OCI-LY7 (cell line): ENCODE data around the gene CRMP1. TPM values are rescaled to one million over a fixed set of nuclear protein-coding genes. Genes with fewer than 3 reads are reported as not detected.

Experiments
- BruUV-seq: library from RNA; stranded (reverse); fragments of 400-500 nt; replicated peaks from 2 replicates; lab custom pipeline; 2021; lab: Mats Ljungman, UMichigan
- CTCF ChIA-PET: fragments of 300-600 bp; sonication (Branson Sonifier 250); formaldehyde crosslinking; loops from one replicate; lab custom pipeline; 2022; ENCODE audit warnings: antibody characterized with exemption; ENCODE audit not compliant: unreplicated experiment; lab: Charles Lee
- POLR2A ChIA-PET: fragments of 300-600 bp; sonication (Branson Sonifier 250); formaldehyde crosslinking; loops from one replicate; lab custom pipeline; 2022; ENCODE audit warnings: antibody characterized with exemption; lab: Charles Lee
- DNase-seq: peaks from one replicate; pipeline ENCODE4 v3.0.0-alpha.2; 2015; ENCODE audit warnings: low spot score
- H2AFZ ChIP-seq: fragments of 200-600 bp; sonication (generic), shearing (Covaris generic); 2 replicates; pipeline ENCODE4 v1.6.1; 2014; ENCODE audit warnings: mild to moderate bottlenecking, antibody characterized with exemption, low read length, moderate library complexity
- H3K27ac ChIP-seq: fragments of 200-600 bp; sonication (generic); 2 replicates; pipeline ENCODE4 v1.5.1; 2014; ENCODE audit warnings: mixed run types, low read depth, mild to moderate bottlenecking, moderate library complexity, low read length, inconsistent platforms; ENCODE audit not compliant: poor library complexity, severe bottlenecking
- H3K36me3 ChIP-seq: fragments of 200-600 bp; sonication (generic); 2 replicates; pipeline ENCODE4 v1.6.1; 2014; ENCODE audit warnings: mild to moderate bottlenecking, antibody characterized with exemption, low read length, moderate library complexity, mixed read lengths; ENCODE audit not compliant: insufficient read depth
- H3K4me1 ChIP-seq: fragments of 200-600 bp; sonication (generic); 2 replicates; pipeline ENCODE4 v1.5.1; 2014; ENCODE audit warnings: mild to moderate bottlenecking, low read length; ENCODE audit not compliant: insufficient read depth, poor library complexity, severe bottlenecking
- H3K4me2 ChIP-seq: fragments of 200-600 bp; sonication (generic); 2 replicates; pipeline ENCODE4 v1.6.1; 2014; ENCODE audit warnings: mild to moderate bottlenecking, low read length
- H3K4me3 ChIP-seq: fragments of 200-600 bp; sonication (generic); 2 replicates; pipeline ENCODE4 v1.5.1; 2014; ENCODE audit warnings: mild to moderate bottlenecking, low read depth, low read length; ENCODE audit not compliant: poor library complexity, severe bottlenecking
- H3K79me2 ChIP-seq: fragments of 200-600 bp; sonication (generic); 2 replicates; pipeline ENCODE4 v1.6.1; 2016; ENCODE audit warnings: low read depth, mild to moderate bottlenecking, low read length, moderate library complexity, mixed read lengths; ENCODE audit not compliant: insufficient read depth
- H3K9me2 ChIP-seq: fragments of 200-600 bp; sonication (generic); 2 replicates; pipeline ENCODE4 v1.6.1; 2016; ENCODE audit warnings: mild to moderate bottlenecking, low read length, mixed read lengths; ENCODE audit not compliant: insufficient read depth
- H3K9me3 ChIP-seq: fragments of 200-600 bp; sonication (generic); 2 replicates; pipeline ENCODE4 v1.6.1; 2014; ENCODE audit warnings: mild to moderate bottlenecking, mixed run types, low read length, mixed read lengths
- H4K20me1 ChIP-seq: fragments of 200-600 bp; sonication (generic); 2 replicates; pipeline ENCODE4 v1.6.1; 2014; ENCODE audit warnings: mild to moderate bottlenecking, antibody characterized with exemption, low read length, moderate library complexity, mixed read lengths; ENCODE audit not compliant: insufficient read depth
- CTCF ChIP-seq: fragments of 200-600 bp; sonication (generic); conservative IDR thresholded peaks from 2 replicates; pipeline ENCODE4 v1.5.1; 2014; ENCODE audit warnings: mild to moderate bottlenecking, antibody characterized with exemption, low read length, moderate library complexity, mixed read lengths
- EZH2phosphoT487 ChIP-seq: fragments of 200-600 bp; sonication (generic); IDR thresholded peaks from 2 replicates; pipeline ENCODE4 v1.6.1; 2018; ENCODE audit warnings: low read depth, borderline replicate concordance, mild to moderate bottlenecking, mixed run types, antibody characterized with exemption, low read length, moderate library complexity, mixed read lengths
- intact Hi-C: fragments of 100-400 bp; cut with micrococcal nuclease; formaldehyde crosslinking; loops from one replicate; pipeline ENCODE4 v1.10.0; 2022; ENCODE audit not compliant: unreplicated experiment
- total RNA-seq, 2 experiments: library from RNA; depleted of rRNA in 1 of 2; stranded (reverse); fragments of >200 nt in 1 of 2; shearing (Covaris generic) in 1 of 2; gene quantifications; 2 replicates each; pipeline ENCODE4 v1.2.3, GENCODE V29; 2014 to 2022

The CRMP1 gene
- total RNA-seq, 2 experiments from 2014 or later: not detected

GRCh38 chr4:5927116-5927515, 34.2 kb upstream of the CRMP1 start:
- intact Hi-C loops: no loop called here
- no peak overlapping the region for H2AFZ ChIP-seq
- no peak overlapping the region for H3K27ac ChIP-seq
- no peaks in the 10 kb centered on the region for H3K9me2 ChIP-seq
- DNase-seq: no peak
- no peaks in the 10 kb centered on the region for H3K79me2 ChIP-seq
- CTCF ChIA-PET: no interaction called here
- POLR2A ChIA-PET: no interaction called here
- BruUV-seq: no TSS peak
- no peak overlapping the region for H3K4me3 ChIP-seq
- no peaks in the 10 kb centered on the region for H3K4me1 ChIP-seq
- TF ChIP-seq EZH2phosphoT487 (no peak), CTCF (no peak)
- H3K9me3 ChIP-seq: no peaks in the 10 kb centered on the region
- H4K20me1 ChIP-seq: no peaks in the 10 kb centered on the region
- H3K4me2 ChIP-seq: no peak overlapping the region
- no peaks in the 10 kb centered on the region for H3K36me3 ChIP-seq

GRCh38 chr4:5926598-5926997, 33.7 kb upstream of the CRMP1 start:
- H3K36me3 ChIP-seq: no peaks in the 10 kb centered on the region
- H3K27ac ChIP-seq: no peak overlapping the region
- no peaks in the 10 kb centered on the region for H3K79me2 ChIP-seq
- CTCF ChIA-PET: no interaction called here
- H3K4me1 ChIP-seq: no peaks in the 10 kb centered on the region
- no peaks in the 10 kb centered on the region for H3K9me3 ChIP-seq
- H3K4me2 ChIP-seq: no peak overlapping the region
- no peak overlapping the region for H2AFZ ChIP-seq
- no TSS peak for BruUV-seq
- DNase-seq: no peak
- H3K9me2 ChIP-seq: no peaks in the 10 kb centered on the region
- TF ChIP-seq CTCF (no peak), EZH2phosphoT487 (no peak)
- H4K20me1 ChIP-seq: no peaks in the 10 kb centered on the region
- intact Hi-C loops: no loop called here
- POLR2A ChIA-PET: no interaction called here
- H3K4me3 ChIP-seq: no peak overlapping the region

- Histone ChIP-seq H4K20me1 (no peaks in the 10 kb centered on the region), H3K9me2 (no peaks in the 10 kb centered on the region), H3K79me2 (no peaks in the 10 kb centered on the region), H3K4me3 (no peak overlapping the region), H3K27ac (no peak overlapping the region), H3K36me3 (no peaks in the 10 kb centered on the region), H3K4me2 (no peak overlapping the region), H3K4me1 (no peaks in the 10 kb centered on the region), H2AFZ (no peak overlapping the region), H3K9me3 (no peaks in the 10 kb centered on the region)
- no TSS peak for BruUV-seq
- TF ChIP-seq EZH2phosphoT487 (no peak), CTCF (no peak)
- CTCF ChIA-PET: no interaction called here
- no peak for DNase-seq
- intact Hi-C loops: no loop called here
- POLR2A ChIA-PET: no interaction called here
These were observed 32.7 kb upstream of the CRMP1 start for GRCh38 chr4:5925419-5926200.
